Bronchial epithelial cell (primary cell): ENCODE data around the gene PDGFC. TPM values are rescaled to one million over a fixed set of nuclear protein-coding genes. Genes with fewer than 3 reads are reported as not detected.
A peak's percentile ranks its signal among the peaks of the same experiment; 100 is the strongest.

Experiments
- DNase-seq: peaks from one replicate; pipeline ENCODE4 v3.0.0-alpha.2; 2010; ENCODE audit warnings: low read depth
- FAIRE-seq: peaks from 2 replicates; lab custom pipeline; 2011; peaks lifted over from hg19 to GRCh38; lab: Jason Lieb, UNC
- H3K27me3 ChIP-seq: 2 replicates; pipeline ENCODE4 v1.5.1; 2011; ENCODE audit warnings: low read length; ENCODE audit not compliant: control insufficient read depth, insufficient read depth
- H3K36me3 ChIP-seq: 2 replicates; pipeline ENCODE4 v1.5.1; 2011; ENCODE audit warnings: low read length; ENCODE audit not compliant: control insufficient read depth, insufficient read depth
- H3K4me3 ChIP-seq: 2 replicates; pipeline ENCODE4 v1.5.1; 2011; ENCODE audit warnings: mild to moderate bottlenecking, low read depth, low read length, control low read depth
- CTCF ChIP-seq: IDR thresholded peaks from 2 replicates; pipeline ENCODE4 v1.5.1; 2011; ENCODE audit warnings: mild to moderate bottlenecking, moderate library complexity, low read length, control low read depth, inconsistent platforms; ENCODE audit not compliant: insufficient read depth, severe bottlenecking
- total RNA-seq: library from RNA; depleted of rRNA; stranded (reverse); fragments of >200 nt; gene quantifications from 2 replicates; pipeline ENCODE4 v1.2.1, GENCODE V29; 2014

Gene PDGFC
- total RNA-seq, 1 donor from 2014 or later = 38.7 TPM

GRCh38 chr4:156969101-156969500 lies 2.5 kb downstream of the PDGFC start:
- no peaks in the 10 kb centered on the region for H3K27me3 ChIP-seq
- no peaks in the 10 kb centered on the region for H3K36me3 ChIP-seq
- no peak for DNase-seq
- peak overlapping the region; percentile 77 for H3K4me3 ChIP-seq
- FAIRE-seq = no peak
- TF ChIP-seq CTCF = no peak

DNA sequence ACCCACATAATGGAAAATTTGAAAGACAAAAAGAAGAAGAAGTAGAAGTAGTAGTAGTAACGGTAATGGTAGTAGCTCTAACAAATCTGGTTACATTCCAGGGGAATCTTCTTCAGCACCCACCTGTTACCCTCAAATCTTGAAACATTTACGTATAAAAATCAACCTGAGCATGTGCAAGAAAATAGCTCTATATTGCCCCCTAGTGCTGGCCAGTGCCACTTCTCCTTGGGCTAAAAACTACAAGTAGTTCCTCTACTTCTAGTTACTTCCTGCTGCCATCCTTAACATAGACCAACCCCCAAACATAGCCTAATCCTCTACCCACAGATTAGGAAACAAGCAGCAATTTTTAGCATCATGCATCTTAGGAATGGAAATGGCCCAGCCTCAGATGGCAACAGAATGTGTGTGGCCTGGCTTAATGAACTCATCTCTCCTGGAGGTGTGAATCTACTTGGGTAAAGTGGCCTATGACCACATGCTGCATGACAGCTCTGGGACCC lies 3.1 kb downstream of the PDGFC start:
- peak; percentile 86 for FAIRE-seq
- H3K4me3 ChIP-seq = no peak overlapping the region
- TF ChIP-seq CTCF = peak; percentile 76
- no peaks in the 10 kb centered on the region for H3K36me3 ChIP-seq
- H3K27me3 ChIP-seq = no peaks in the 10 kb centered on the region
- peak; percentile 79 for DNase-seq

DNA sequence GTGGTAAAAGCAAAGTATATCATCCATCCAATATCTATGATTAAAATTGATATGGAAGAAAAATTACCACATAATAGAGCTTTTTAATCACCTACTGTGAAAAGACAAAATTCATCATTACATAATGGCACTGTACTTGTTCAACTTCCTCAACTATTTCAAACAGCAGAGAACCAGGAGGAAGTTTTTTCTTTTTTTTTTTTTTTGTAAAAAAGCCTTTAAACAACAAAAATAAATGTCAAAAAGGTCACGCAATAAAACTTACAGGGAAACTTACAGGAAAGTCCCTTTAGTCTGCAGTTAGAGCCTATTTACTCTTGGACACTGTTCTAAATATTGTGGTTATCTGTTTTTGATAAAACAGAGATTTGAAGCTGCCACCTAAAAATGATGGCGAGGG lies 4.8 kb downstream of the PDGFC start:
- FAIRE-seq = no peak
- Histone ChIP-seq H3K36me3 (no peaks in the 10 kb centered on the region), H3K27me3 (no peaks in the 10 kb centered on the region), H3K4me3 (no peak overlapping the region)
- TF ChIP-seq CTCF = no peak
- no peak for DNase-seq

DNA sequence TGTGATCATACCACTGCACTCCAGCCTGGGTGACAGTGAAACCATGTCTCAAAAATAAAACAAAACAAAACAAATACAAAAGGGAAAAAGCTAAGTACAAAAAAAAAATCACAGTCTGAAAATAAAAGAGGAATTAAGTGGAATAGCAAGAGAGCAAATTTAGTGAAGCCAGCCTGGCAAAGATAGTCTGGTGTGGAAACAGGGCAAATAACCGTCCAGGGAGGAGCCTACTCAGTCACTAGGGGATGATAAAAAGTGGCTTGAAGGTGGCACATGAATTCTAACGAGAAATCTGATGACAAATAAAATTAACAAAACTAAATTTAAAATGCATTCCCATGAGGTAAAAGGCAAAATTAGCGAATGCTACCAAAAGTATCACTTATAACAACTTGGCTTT lies 8.2 kb downstream of the PDGFC start:
- FAIRE-seq (no peak), DNase-seq (no peak)
- TF ChIP-seq CTCF = no peak
- Histone ChIP-seq H3K36me3 (no peaks in the 10 kb centered on the region), H3K4me3 (no peak overlapping the region), H3K27me3 (no peaks in the 10 kb centered on the region)

DNA sequence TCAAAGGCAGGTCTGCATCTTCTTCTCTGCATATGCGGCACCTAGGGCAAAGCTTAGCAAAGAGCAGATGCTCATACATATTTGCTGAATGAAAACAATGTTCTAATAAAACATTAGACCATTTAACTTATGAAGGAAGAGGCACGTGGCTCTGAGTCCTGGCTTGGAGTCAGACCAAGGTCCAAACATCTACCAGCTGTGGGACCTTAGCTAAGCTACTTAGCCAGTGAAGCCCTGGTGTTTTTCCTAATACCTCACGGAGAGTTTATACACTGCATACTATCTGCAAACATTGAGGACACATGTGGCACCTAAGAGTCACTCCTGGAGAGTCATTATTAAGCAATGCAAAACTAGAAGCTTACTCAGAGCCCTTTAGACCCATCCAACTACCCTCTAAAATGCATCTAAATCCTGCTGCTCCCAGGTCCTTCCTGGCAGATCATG lies 9.0 kb downstream of the PDGFC start:
- no peak overlapping the region for H3K4me3 ChIP-seq
- no peaks in the 10 kb centered on the region for H3K27me3 ChIP-seq
- no peak for FAIRE-seq
- TF ChIP-seq CTCF = no peak
- no peaks in the 10 kb centered on the region for H3K36me3 ChIP-seq
- peak; percentile 69 for DNase-seq

DNA sequence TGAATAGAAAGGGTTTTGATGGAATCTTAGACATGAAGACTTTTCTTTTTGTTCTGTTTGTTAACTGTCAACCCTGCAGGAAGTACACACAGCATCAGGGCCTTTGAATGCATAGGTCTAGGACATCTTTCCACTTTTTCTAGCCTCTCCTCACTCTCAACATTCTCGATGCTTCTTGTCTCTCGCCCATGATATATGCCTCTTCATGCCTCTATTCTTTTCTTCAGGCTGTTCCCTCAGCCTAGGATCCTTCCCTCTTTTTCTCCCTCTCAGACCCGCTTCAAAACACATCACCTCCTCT lies 9.6 kb downstream of the PDGFC start:
- Histone ChIP-seq H3K36me3 (no peaks in the 10 kb centered on the region), H3K27me3 (no peaks in the 10 kb centered on the region), H3K4me3 (no peak overlapping the region)
- TF ChIP-seq CTCF = no peak
- FAIRE-seq (peak; percentile 36), DNase-seq (no peak)
